Bronchial epithelial cell (primary cell): Measurements from ENCODE around the gene CTSE. TPM values are rescaled to one million over a fixed set of nuclear protein-coding genes. Genes with fewer than 3 reads are reported as not detected.

ENCODE experiments used
- DNase-seq: peaks from one replicate; pipeline ENCODE4 v3.0.0-alpha.2; 2010; ENCODE audit warnings: low read depth
- FAIRE-seq: peaks from 2 replicates; lab custom pipeline; 2011; peaks lifted over from hg19 to GRCh38; lab: Jason Lieb, UNC
- H3K27me3 ChIP-seq: 2 replicates; pipeline ENCODE4 v1.5.1; 2011; ENCODE audit warnings: low read length; ENCODE audit not compliant: control insufficient read depth, insufficient read depth
- H3K36me3 ChIP-seq: 2 replicates; pipeline ENCODE4 v1.5.1; 2011; ENCODE audit warnings: low read length; ENCODE audit not compliant: control insufficient read depth, insufficient read depth
- H3K4me3 ChIP-seq: 2 replicates; pipeline ENCODE4 v1.5.1; 2011; ENCODE audit warnings: mild to moderate bottlenecking, low read depth, low read length, control low read depth
- total RNA-seq: library from RNA; depleted of rRNA; stranded (reverse); fragments of >200 nt; gene quantifications from 2 replicates; pipeline ENCODE4 v1.2.1, GENCODE V29; 2014
- TF ChIP-seq, protein P1 (sequence below): IDR thresholded peaks from 2 replicates; pipeline ENCODE4 v1.5.1; 2011; ENCODE audit warnings: mild to moderate bottlenecking, moderate library complexity, low read length, control low read depth, inconsistent platforms; ENCODE audit not compliant: insufficient read depth, severe bottlenecking

Gene CTSE
- total RNA-seq, 1 donor from 2014 or later: not detected

DNA sequence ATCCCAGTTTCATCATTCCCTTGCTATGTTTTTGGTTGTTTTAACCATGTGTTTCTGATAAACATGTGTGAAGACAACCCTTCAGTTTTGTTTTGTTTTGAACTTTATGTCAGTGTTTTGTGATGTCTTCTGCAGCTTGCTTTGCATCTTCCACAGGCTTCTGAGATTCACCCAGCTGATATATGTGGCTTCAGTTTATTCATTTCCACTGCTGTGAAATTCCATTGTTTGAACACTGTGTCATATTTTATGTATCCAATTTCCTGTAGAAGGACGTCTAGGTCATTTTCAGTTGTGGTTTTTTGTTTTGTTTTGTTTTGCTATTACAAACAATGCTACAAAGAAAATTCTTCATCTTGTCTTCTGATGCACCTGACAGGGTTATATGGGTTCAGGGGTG, 53.2 kb downstream of the CTSE start:
- no peak overlapping the region for H3K4me3 ChIP-seq
- TF ChIP-seq, protein P1, sequence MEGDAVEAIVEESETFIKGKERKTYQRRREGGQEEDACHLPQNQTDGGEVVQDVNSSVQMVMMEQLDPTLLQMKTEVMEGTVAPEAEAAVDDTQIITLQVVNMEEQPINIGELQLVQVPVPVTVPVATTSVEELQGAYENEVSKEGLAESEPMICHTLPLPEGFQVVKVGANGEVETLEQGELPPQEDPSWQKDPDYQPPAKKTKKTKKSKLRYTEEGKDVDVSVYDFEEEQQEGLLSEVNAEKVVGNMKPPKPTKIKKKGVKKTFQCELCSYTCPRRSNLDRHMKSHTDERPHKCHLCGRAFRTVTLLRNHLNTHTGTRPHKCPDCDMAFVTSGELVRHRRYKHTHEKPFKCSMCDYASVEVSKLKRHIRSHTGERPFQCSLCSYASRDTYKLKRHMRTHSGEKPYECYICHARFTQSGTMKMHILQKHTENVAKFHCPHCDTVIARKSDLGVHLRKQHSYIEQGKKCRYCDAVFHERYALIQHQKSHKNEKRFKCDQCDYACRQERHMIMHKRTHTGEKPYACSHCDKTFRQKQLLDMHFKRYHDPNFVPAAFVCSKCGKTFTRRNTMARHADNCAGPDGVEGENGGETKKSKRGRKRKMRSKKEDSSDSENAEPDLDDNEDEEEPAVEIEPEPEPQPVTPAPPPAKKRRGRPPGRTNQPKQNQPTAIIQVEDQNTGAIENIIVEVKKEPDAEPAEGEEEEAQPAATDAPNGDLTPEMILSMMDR: no peak
- no peaks in the 10 kb centered on the region for H3K36me3 ChIP-seq
- H3K27me3 ChIP-seq: no peaks in the 10 kb centered on the region
- DNase-seq (peak; percentile 7), FAIRE-seq (no peak)

DNA sequence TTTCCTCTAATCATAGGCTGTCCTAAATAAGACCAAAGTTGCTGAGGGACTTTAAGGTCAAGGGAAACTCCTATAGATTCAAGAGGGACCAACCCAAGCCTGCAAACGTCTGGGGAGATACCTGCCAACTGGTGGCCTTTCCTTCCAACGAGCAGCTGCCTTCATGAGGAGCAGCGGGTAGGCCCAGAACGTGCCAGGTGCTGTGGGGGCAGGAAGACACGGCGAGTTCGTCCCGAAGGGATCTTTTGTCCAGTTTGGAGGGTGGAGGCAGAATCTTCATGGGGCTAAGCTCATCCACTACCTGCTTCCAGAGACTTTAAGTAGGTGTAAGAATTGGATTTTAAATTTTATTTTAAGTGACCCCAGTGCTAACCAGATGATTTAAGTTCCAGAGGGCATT, 54.5 kb downstream of the CTSE start:
- FAIRE-seq (no peak), DNase-seq (no peak)
- Histone ChIP-seq H3K36me3 (no peaks in the 10 kb centered on the region), H3K27me3 (no peaks in the 10 kb centered on the region), H3K4me3 (no peak overlapping the region)
- TF ChIP-seq, protein P1: no peak

DNA sequence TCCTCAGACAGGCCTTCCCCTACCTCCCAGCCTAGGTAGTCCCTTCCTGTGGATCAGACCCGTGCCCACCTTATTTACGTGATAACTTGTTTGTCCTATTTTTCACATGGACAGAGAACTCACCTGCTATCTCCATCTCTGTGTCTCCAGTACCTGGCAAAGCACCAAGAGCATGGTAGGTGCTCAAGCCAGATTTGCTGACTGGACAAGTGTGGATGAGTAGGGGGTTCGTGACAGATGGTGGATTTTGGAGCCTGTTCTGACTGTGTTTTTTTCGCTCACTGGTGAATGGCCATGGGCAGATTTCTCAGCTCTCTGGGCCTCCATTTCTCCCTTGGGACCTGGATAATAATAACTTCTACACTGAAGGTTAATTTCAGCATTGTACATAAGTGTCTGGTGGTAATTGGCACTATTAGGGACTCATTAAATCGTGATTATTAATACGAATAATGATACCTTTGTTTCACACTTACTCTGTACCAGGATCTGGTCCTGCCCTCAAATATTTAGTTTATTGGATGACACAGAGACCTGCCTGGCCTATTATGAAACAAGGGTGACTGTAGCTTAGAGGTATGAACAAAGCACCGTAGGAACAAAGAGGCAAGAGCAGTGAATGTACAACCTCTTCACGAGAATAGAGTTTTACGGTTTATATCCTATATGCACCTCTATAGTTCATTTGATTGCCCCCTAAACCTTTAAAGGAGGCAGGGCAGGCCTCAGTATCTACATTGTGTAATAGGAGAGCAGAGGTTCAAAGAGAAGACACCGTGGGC, 56.0 kb downstream of the CTSE start:
- no peak for FAIRE-seq
- no peaks in the 10 kb centered on the region for H3K36me3 ChIP-seq
- no peaks in the 10 kb centered on the region for H3K27me3 ChIP-seq
- H3K4me3 ChIP-seq: no peak overlapping the region
- DNase-seq: peak; percentile 69
- TF ChIP-seq, protein P1: no peak

DNA sequence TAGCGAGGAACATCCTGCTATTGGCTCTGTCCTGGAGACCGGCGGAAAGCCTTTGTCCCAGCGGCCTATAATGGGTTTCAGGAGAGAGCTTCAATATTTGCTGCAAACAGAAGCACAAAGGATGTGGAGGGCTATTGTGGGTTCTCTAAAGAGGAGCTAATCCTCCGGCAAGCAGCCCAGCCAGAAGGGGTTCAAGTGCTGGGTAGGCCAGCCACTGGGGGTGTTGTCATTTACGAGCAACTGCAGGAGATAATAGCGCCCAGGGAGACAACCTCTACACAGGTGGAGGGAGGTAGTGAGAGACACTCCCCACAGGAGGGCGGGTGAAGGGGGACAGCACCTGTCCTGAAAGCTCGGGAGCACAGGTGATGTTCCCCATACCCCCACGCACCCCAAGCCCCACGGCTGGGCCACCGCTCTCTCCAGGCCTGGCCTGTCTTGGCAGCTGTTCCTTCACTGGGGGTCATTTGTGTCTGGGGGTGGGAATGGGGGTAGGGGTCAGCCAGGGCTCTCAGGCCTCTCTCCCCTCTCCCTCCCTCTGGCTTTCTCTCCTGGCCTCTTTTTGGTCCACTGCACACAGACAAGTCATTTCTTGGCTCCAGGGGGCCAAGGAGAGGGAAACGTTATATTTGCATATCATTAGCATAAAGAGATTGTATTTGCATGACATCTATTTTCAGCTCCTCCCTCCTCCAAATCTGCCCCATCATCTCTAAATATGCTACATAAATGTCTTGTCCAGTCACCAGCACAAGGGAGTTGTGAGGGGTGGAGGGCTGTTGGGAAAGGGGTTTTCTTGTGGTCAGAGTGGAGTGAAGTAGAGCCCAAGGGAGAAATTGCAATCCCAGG, 58.4 kb downstream of the CTSE start:
- FAIRE-seq (no peak), DNase-seq (no peak)
- Histone ChIP-seq H3K36me3 (no peaks in the 10 kb centered on the region), H3K4me3 (no peak overlapping the region), H3K27me3 (no peaks in the 10 kb centered on the region)
- TF ChIP-seq, protein P1: no peak

DNA sequence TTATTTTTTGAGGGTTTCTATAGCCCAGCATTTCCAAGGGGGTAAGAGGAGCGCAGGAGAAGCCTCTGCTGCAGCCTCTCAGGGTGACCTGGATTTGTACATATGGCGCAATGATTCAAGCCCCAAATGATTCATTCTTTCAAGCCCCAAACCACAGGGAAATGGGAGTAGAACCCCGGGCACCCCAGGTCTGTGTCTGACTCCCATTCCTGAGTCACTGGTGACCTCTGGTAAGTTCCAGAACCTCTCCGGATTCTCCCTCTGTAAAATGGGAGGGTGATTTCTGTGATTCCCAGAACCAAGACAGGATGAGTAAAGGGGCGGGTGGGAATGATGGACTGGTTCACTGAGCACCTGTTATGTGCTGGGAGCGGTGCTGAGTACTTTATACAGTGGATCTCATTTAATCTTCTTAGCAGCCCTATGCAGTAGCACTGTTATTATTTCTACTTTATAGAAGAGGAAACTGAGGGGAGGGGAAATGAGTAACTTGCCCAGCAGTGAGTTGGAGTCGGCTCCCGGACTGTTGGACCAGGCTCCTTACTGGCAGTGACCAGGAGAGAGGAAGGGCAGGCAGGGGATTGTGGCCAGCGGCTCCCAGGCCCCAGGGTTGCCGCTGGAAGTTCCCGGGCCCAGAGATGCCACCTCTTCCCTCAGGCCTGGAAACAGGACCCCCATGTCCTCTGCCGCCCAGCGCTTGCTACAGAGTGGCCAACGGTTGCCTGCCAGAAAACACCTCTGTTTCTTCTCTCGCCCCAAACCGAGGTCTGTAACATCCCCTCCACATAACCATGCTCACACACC, 60.1 kb downstream of the CTSE start:
- DNase-seq (peak; percentile 92), FAIRE-seq (no peak)
- Histone ChIP-seq H3K27me3 (peaks cover 10% of the 10 kb centered on the region), H3K4me3 (no peak overlapping the region), H3K36me3 (no peaks in the 10 kb centered on the region)
- TF ChIP-seq, protein P1: no peak
